Measurements from ENCODE around the gene VPS72.

The VPS72 gene

GRCh38 chr1:151135433-151136385 is 54.3 kb downstream of the VPS72 start:
- TF ChIP-seq CTCF (IDR thresholded peaks at IDR 0.05): no peak

GRCh38 chr1:151134991-151135390 is 55.0 kb downstream of the VPS72 start:
- no peak for TF ChIP-seq CTCF (IDR thresholded peaks at IDR 0.05)

- TF ChIP-seq CTCF (IDR thresholded peaks at IDR 0.05): no peak
Measured at GRCh38 chr1:151134396-151134795, 55.6 kb downstream of the VPS72 start.

- no peak for TF ChIP-seq CTCF (IDR thresholded peaks at IDR 0.05)
Measured at GRCh38 chr1:151133018-151133806, 56.8 kb downstream of the VPS72 start.

GRCh38 chr1:151132335-151133017 is 57.5 kb downstream of the VPS72 start:
- TF ChIP-seq CTCF (IDR thresholded peaks at IDR 0.05): no peak

GRCh38 chr1:151131701-151132334 is 58.2 kb downstream of the VPS72 start:
- no peak for TF ChIP-seq CTCF (IDR thresholded peaks at IDR 0.05)
